H1 (cell line): ENCODE results near the gene KCMF1. TPM values are rescaled to one million over a fixed set of nuclear protein-coding genes. Genes with fewer than 3 reads are reported as not detected.

Experiments
- MAFK ChIP-seq: IDR thresholded peaks from 2 replicates; pipeline ENCODE4 v1.6.1; 2012; ENCODE audit warnings: low read depth, mild to moderate bottlenecking, improper control_type of control experiment, low read length
- polyA plus RNA-seq, 7 experiments: library from polyadenylated mRNA; depleted of rRNA in 3 of 7; stranded (reverse) in 5 of 7; unstranded in 2 of 7; fragments of >200 nt in 5 of 7; fragments of 200-250 nt in 2 of 7; gene quantifications; 1 replicate in 5 of 7; 2 replicates in 1 of 7; 4 replicates in 1 of 7; pipeline versions ENCODE4 v1.2.1 to v1.2.3, GENCODE V29; 2011 to 2013; ENCODE audit warnings: missing spikeins in 2 of 7, mixed read lengths in 2 of 7
- total RNA-seq: library from RNA; stranded (reverse); fragmentation: NEBNext Ultra II Directional; extraction: Animal tissue kit (Norgen Biotek cat#: 25700); gene quantifications from 2 replicates; pipeline ENCODE4 v1.2.1, GENCODE V29; 2021

Gene KCMF1
- total and polyA plus RNA-seq, 2 of the 8 experiments (the other 6 are each of a cell fraction or from before 2014, with no cell fraction given), result 86.9 to 149 TPM

GRCh38 chr2:85015653-85016360 lies 44.8 kb downstream of the KCMF1 start (continued):
- TF ChIP-seq MAFK, result no peak
